ENCODE data around the gene ADGRB3. TPM values are rescaled to one million over a fixed set of nuclear protein-coding genes. Genes with fewer than 3 reads are reported as not detected.

The ADGRB3 gene
- total and polyA plus RNA-seq, 2 donors (not counting 3 experiments of a cell fraction or from before 2014, with no cell fraction given) = not detected

GRCh38 chr6:68639826-68640490 lies 4.9 kb downstream of the ADGRB3 start:
- no TSS peak for BruUV-seq (replicated peaks)
- dilution Hi-C loops (cut with MboI; ENCODE audit: extremely low pct_ligation_motif_present, low sequenced_read_pairs) = no loop called here
- Histone ChIP-seq H3K9me3 (replicated peaks; ENCODE audit: control insufficient read depth, insufficient read depth, low read length) (no peaks in the 10 kb centered on the region), H4K20me1 (replicated peaks; ENCODE audit: control insufficient read depth, extremely low read depth, insufficient read depth, low read length) (no peaks in the 10 kb centered on the region), H3K4me1 (ENCODE audit: control insufficient read depth, extremely low read depth, insufficient read depth, low read length) (peaks cover 10% of the 10 kb centered on the region), H3K27ac (ENCODE audit: insufficient read depth, low read depth, low read length) (no peak overlapping the region), H3K4me3 (replicated peaks in 1 of 3; ENCODE audit: insufficient read depth in 1 of 3, low read depth in 1 of 3, low read length in 3 of 3) (no peak overlapping the region), H3K9ac (replicated peaks; ENCODE audit: extremely low read depth, insufficient read depth, low read length) (no peak overlapping the region), H3K9me1 (replicated peaks; ENCODE audit: control insufficient read depth, extremely low read depth, insufficient read depth, low read length) (no peaks in the 10 kb centered on the region), H3K36me3 (ENCODE audit: control insufficient read depth in 2 of 2, extremely low read depth in 1 of 2, insufficient read depth in 2 of 2, low read length in 2 of 2) (no peaks in the 10 kb centered on the region), H2AFZ (ENCODE audit: low read depth, low read length) (no peak overlapping the region), H3K4me2 (ENCODE audit: insufficient read depth, low read length) (no peak overlapping the region), H3K79me2 (ENCODE audit: control insufficient read depth, insufficient read depth, low read length) (no peaks in the 10 kb centered on the region), H3K27me3 (ENCODE audit: control insufficient read depth in 2 of 2, insufficient read depth in 2 of 2, low read length in 2 of 2) (peaks cover 13 to 27% of the 10 kb centered on the region in 2 experiments)
- ChIA-PET CTCF (interaction anchor here (0.6 to 1.0 kb wide), 2 partner anchors 16 to 1468 kb away, joined by 3 to 4 read pairs; no protein-coding TSS in a partner anchor), POLR2A (no interaction called here)
- TF ChIP-seq MAX (IDR thresholded peaks at IDR 0.05; ENCODE audit: insufficient read depth, insufficient read length) (no peak), GATA2 (IDR thresholded peaks at IDR 0.05; ENCODE audit: insufficient read depth, insufficient read length, low read depth, low read length) (no peak), EZH2 (IDR thresholded peaks at IDR 0.05; ENCODE audit: borderline replicate concordance, low read depth, low read length, severe bottlenecking) (no peak), POLR2AphosphoS5 (IDR thresholded peaks at IDR 0.05; ENCODE audit: insufficient read depth, low read depth, low read length) (no peak), FOS (IDR thresholded peaks at IDR 0.05; ENCODE audit: borderline replicate concordance, insufficient read depth, low read length) (no peak), CTCF (IDR thresholded peaks at IDR 0.05; ENCODE audit: extremely low read depth in 1 of 2, insufficient read depth in 1 of 2, low read depth in 1 of 2, low read length in 2 of 2) (no peak), MYC (IDR thresholded peaks at IDR 0.05; ENCODE audit: low read depth, low read length) (no peak), JUN (IDR thresholded peaks at IDR 0.05; ENCODE audit: borderline replicate concordance, insufficient read depth, insufficient read length, low read depth) (no peak), POLR2A (IDR thresholded peaks at IDR 0.05; ENCODE audit: low read depth, low read length) (no peak)
- FAIRE-seq (no peak), DNase-seq (ENCODE audit: low read depth, low spot score) (no peak)
- intact Hi-C loops (cut with micrococcal nuclease) = loop anchor here (5.0 kb wide), 3 partner anchors 137 to 1573 kb away; no protein-coding TSS in a partner anchor
